Fibroblast of lung (primary cell): ENCODE data around the gene PACRG. TPM values are rescaled to one million over a fixed set of nuclear protein-coding genes. Genes with fewer than 3 reads are reported as not detected.
A peak's percentile ranks its signal among the peaks of the same experiment; 100 is the strongest.

Experiments
- DNase-seq, 2 donors: peaks; one replicate each; pipeline versions ENCODE4 v3.0.0 to v3.0.0-alpha.2; 2010; ENCODE audit warnings: low read depth in 2 of 2
- H2AFZ ChIP-seq: 2 replicates; pipeline ENCODE4 v1.5.1; 2012; ENCODE audit warnings: low read length, control low read depth, inconsistent platforms
- H3K27ac ChIP-seq: 2 replicates; pipeline ENCODE4 v1.5.1; 2011; ENCODE audit warnings: low read length, control low read depth; ENCODE audit not compliant: insufficient read depth
- H3K27me3 ChIP-seq: 2 replicates; pipeline ENCODE4 v1.5.1; 2011; ENCODE audit warnings: mild to moderate bottlenecking, low read length; ENCODE audit not compliant: control insufficient read depth, insufficient read depth
- H3K36me3 ChIP-seq: 2 replicates; pipeline ENCODE4 v1.5.1; 2011; ENCODE audit warnings: low read length; ENCODE audit not compliant: control insufficient read depth, insufficient read depth
- H3K4me1 ChIP-seq: 2 replicates; pipeline ENCODE4 v1.5.1; 2011; ENCODE audit warnings: low read length; ENCODE audit not compliant: control insufficient read depth, insufficient read depth; ENCODE audit errors: extremely low read depth
- H3K4me2 ChIP-seq: 2 replicates; pipeline ENCODE4 v1.5.1; 2011; ENCODE audit warnings: low read length, control low read depth; ENCODE audit not compliant: insufficient read depth; ENCODE audit errors: extremely low read depth
- H3K4me3 ChIP-seq, 4 experiments: fragments of 200-600 bp in 1 of 4; sonication (generic) in 1 of 4; replicated peaks in 1 of 4; 2 replicates each; pipeline ENCODE4 v1.5.1; 2011 to 2016; ENCODE audit warnings: low read length in 4 of 4, low read depth in 3 of 4, mild to moderate bottlenecking in 3 of 4, control low read depth in 2 of 4, inconsistent platforms in 1 of 4, mixed read lengths in 1 of 4; ENCODE audit not compliant: insufficient read depth in 1 of 4; ENCODE audit errors: control extremely low read depth in 1 of 4
- H3K79me2 ChIP-seq: 2 replicates; pipeline ENCODE4 v1.5.1; 2012; ENCODE audit warnings: mild to moderate bottlenecking, low read length, inconsistent platforms; ENCODE audit not compliant: control insufficient read depth, insufficient read depth
- H3K9ac ChIP-seq: 2 replicates; pipeline ENCODE4 v1.5.1; 2011; ENCODE audit warnings: mild to moderate bottlenecking, low read length, control low read depth; ENCODE audit not compliant: insufficient read depth
- H3K9me3 ChIP-seq: 2 replicates; pipeline ENCODE4 v1.5.1; 2012; ENCODE audit warnings: low read depth, low read length; ENCODE audit not compliant: control insufficient read depth, insufficient read depth
- H4K20me1 ChIP-seq: 2 replicates; pipeline ENCODE4 v1.5.1; 2011; ENCODE audit warnings: low read length; ENCODE audit not compliant: control insufficient read depth, insufficient read depth; ENCODE audit errors: extremely low read depth
- EZH2 ChIP-seq: IDR thresholded peaks from 2 replicates; pipeline ENCODE4 v1.5.1; 2012; ENCODE audit warnings: low read length, control low read depth, mild to moderate bottlenecking; ENCODE audit errors: missing control alignments
- polyA plus RNA-seq, 2 donors: library from polyadenylated mRNA; depleted of rRNA in 1 of 2; stranded (reverse) in 1 of 2; unstranded in 1 of 2; fragments of >200 nt; gene quantifications; 2 replicates each; pipeline ENCODE4 v1.2.1, GENCODE V29; 2011 to 2012; ENCODE audit warnings: missing spikeins in 1 of 2
- total RNA-seq: library from RNA; depleted of rRNA; stranded (reverse); fragments of >200 nt; gene quantifications from 2 replicates; pipeline ENCODE4 v1.2.1, GENCODE V29; 2014
- TF ChIP-seq, protein P1 (sequence below), 2 donors: IDR thresholded peaks in 1 of 2; conservative IDR thresholded peaks in 1 of 2; 1 replicate in 1 of 2; 2 replicates in 1 of 2; pipeline ENCODE4 v1.5.1; 2011 to 2012; ENCODE audit warnings: low read length in 2 of 2, control low read depth in 1 of 2, inconsistent platforms in 1 of 2, low read depth in 1 of 2, mild to moderate bottlenecking in 1 of 2

PACRG gene
- total and polyA plus RNA-seq, 2 donors (not counting 1 experiment from before 2014, with no cell fraction given): 0.30 to 0.66 TPM

DNA sequence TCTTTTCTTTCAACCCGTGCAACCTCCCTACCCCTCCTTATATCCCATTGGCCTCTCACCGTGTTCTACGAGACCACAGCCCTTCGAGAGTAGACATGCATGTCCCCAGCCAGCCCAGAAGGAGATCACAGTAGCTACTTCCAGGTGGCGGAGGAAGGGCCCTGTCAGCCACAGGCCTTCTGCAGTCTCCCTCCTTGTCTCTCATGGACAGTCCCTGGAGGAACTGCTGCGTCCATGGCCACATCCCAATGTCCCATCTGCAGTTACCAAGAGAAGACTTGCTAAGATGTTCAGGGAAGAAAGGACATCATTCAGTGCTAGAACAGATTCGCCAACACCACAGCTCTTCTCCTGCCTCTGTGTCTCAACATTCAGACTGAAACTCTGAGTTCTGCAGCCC, 625.2 kb downstream of the PACRG start:
- H3K27me3 ChIP-seq: no peaks in the 10 kb centered on the region
- no peaks in the 10 kb centered on the region for H3K36me3 ChIP-seq
- no peaks in the 10 kb centered on the region for H3K9me3 ChIP-seq
- no peak overlapping the region for H2AFZ ChIP-seq
- no peak for DNase-seq
- H3K79me2 ChIP-seq: no peaks in the 10 kb centered on the region
- no peak for TF ChIP-seq EZH2
- TF ChIP-seq, protein P1, sequence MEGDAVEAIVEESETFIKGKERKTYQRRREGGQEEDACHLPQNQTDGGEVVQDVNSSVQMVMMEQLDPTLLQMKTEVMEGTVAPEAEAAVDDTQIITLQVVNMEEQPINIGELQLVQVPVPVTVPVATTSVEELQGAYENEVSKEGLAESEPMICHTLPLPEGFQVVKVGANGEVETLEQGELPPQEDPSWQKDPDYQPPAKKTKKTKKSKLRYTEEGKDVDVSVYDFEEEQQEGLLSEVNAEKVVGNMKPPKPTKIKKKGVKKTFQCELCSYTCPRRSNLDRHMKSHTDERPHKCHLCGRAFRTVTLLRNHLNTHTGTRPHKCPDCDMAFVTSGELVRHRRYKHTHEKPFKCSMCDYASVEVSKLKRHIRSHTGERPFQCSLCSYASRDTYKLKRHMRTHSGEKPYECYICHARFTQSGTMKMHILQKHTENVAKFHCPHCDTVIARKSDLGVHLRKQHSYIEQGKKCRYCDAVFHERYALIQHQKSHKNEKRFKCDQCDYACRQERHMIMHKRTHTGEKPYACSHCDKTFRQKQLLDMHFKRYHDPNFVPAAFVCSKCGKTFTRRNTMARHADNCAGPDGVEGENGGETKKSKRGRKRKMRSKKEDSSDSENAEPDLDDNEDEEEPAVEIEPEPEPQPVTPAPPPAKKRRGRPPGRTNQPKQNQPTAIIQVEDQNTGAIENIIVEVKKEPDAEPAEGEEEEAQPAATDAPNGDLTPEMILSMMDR (conservative IDR thresholded peaks at IDR 0.05 in 1 of 2, IDR thresholded peaks at IDR 0.05 in 1 of 2; ENCODE audit: low read depth in 1 of 2, low read length in 2 of 2): no peak
- no peak overlapping the region for H3K9ac ChIP-seq
- no peaks in the 10 kb centered on the region for H4K20me1 ChIP-seq
- H3K4me1 ChIP-seq: no peaks in the 10 kb centered on the region
- no peak overlapping the region for H3K4me2 ChIP-seq
- no peak overlapping the region for H3K4me3 ChIP-seq
- H3K27ac ChIP-seq: no peak overlapping the region

DNA sequence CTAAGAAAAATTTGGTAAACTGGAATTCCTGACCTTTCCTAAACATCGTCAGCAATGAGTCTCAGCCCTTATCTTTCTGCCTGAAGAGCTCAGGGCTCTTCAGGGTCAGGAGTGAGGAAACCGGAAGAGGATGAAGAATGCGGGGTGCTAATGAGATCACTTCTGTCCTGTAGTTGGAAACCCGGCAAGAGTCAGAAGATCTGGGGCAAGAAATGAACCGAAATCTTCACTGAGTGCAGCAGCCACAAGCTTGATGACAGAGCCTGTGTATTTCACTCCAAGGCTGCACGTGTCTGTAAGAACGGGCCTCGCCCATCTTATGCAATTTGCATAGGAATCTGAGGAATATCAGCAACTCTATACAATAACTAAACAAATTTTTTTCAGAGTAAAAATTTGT, 626.3 kb downstream of the PACRG start:
- no peak for TF ChIP-seq EZH2
- H3K27me3 ChIP-seq: no peaks in the 10 kb centered on the region
- H3K4me1 ChIP-seq: no peaks in the 10 kb centered on the region
- H3K9me3 ChIP-seq: no peaks in the 10 kb centered on the region
- peak; percentile 53 to 80 for DNase-seq
- H3K9ac ChIP-seq: no peak overlapping the region
- no peak overlapping the region for H3K4me3 ChIP-seq
- H3K36me3 ChIP-seq: no peaks in the 10 kb centered on the region
- H3K27ac ChIP-seq: no peak overlapping the region
- H4K20me1 ChIP-seq: no peaks in the 10 kb centered on the region
- no peaks in the 10 kb centered on the region for H3K79me2 ChIP-seq
- H3K4me2 ChIP-seq: no peak overlapping the region
- no peak overlapping the region for H2AFZ ChIP-seq

DNA sequence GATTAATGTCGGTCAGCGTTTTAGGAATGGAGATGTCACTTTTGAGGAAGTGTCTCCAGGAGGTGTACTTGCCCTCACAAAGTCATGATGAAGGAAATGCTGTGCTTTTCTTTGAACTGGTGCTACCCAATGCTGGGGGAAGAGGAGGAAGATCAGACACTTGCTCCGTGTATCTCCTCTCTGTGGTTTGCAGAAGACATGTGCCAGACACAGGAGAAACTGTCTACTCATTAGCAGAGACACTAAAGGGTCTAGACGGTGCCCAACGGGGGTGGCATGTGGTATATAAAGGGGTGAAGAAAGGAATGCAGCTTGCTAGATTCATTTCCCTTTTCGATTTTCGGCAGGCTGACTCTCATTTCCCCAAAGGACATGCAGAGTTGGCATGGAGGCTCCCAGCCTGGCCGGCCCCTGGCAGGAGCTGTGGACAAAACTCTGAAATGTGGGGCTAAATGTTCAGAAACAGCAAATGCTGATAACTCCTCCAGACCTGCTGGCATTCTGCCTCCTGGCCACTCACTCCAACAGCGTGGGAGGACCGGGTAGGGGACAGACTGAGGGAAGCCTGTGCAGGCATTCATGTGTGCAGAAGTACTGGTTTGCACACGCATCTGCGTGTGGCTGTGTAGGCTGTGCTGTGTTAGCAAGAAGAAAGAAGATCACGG, 627.1 kb downstream of the PACRG start:
- H3K9me3 ChIP-seq: no peaks in the 10 kb centered on the region
- no peak overlapping the region for H3K4me3 ChIP-seq
- DNase-seq: peak in 1 of 2 donors; percentile 72
- no peak overlapping the region for H3K27ac ChIP-seq
- no peaks in the 10 kb centered on the region for H4K20me1 ChIP-seq
- TF ChIP-seq, protein P1 (conservative IDR thresholded peaks at IDR 0.05 in 1 of 2, IDR thresholded peaks at IDR 0.05 in 1 of 2; ENCODE audit: low read depth in 1 of 2, low read length in 2 of 2): no peak
- no peak for TF ChIP-seq EZH2
- H3K27me3 ChIP-seq: no peaks in the 10 kb centered on the region
- no peaks in the 10 kb centered on the region for H3K79me2 ChIP-seq
- no peaks in the 10 kb centered on the region for H3K36me3 ChIP-seq
- H2AFZ ChIP-seq: peak overlapping the region; percentile 81
- H3K9ac ChIP-seq: no peak overlapping the region
- no peak overlapping the region for H3K4me2 ChIP-seq
- no peaks in the 10 kb centered on the region for H3K4me1 ChIP-seq
